HepG2 (cell line): ENCODE results near the gene RRAD. TPM values are rescaled to one million over a fixed set of nuclear protein-coding genes. Genes with fewer than 3 reads are reported as not detected.

Source experiments
- AGO1 ChIP-seq: fragments of 200-400 bp; formaldehyde crosslinking; IDR thresholded peaks from 2 replicates; pipeline ENCODE4 v1.6.1; 2017; ENCODE audit warnings: mild to moderate bottlenecking, low read depth, low read length, moderate library complexity; ENCODE audit not compliant: poor library complexity, severe bottlenecking
- BHLHE40 ChIP-seq: IDR thresholded peaks from 2 replicates; pipeline ENCODE4 v1.6.1; 2011; ENCODE audit warnings: low read length, improper control_type of control experiment
- JDP2 ChIP-seq: sonication (generic); formaldehyde crosslinking; IDR thresholded peaks from 2 replicates; pipeline ENCODE4 v1.8.1; 2022; ENCODE audit warnings: missing genetic modification reagents, borderline replicate concordance
- KDM5B ChIP-seq: sonication (generic); formaldehyde crosslinking; IDR thresholded peaks from 2 replicates; pipeline ENCODE4 v1.4.0; 2020; ENCODE audit warnings: missing genetic modification reagents, mild to moderate bottlenecking, borderline replicate concordance
- MYC ChIP-seq: sonication (generic); formaldehyde crosslinking; IDR thresholded peaks from 2 replicates; pipeline ENCODE4 v1.9.0; 2021; ENCODE audit warnings: missing genetic modification reagents, borderline replicate concordance
- MYPOP ChIP-seq: sonication (generic); formaldehyde crosslinking; IDR thresholded peaks from 2 replicates; pipeline ENCODE4 v1.8.1; 2023; ENCODE audit warnings: mild to moderate bottlenecking, moderate library complexity, missing genetic modification reagents
- NFE2 ChIP-seq: sonication (generic); formaldehyde crosslinking; IDR thresholded peaks from 2 replicates; pipeline ENCODE4 v1.4.0; 2020; ENCODE audit warnings: missing genetic modification reagents
- NKX3-1 ChIP-seq: sonication (generic); formaldehyde crosslinking; IDR thresholded peaks from 2 replicates; pipeline ENCODE4 v1.5.0; 2020; ENCODE audit warnings: missing genetic modification reagents
- PAXIP1 ChIP-seq: sonication (generic); formaldehyde crosslinking; conservative IDR thresholded peaks from 2 replicates; pipeline ENCODE4 v1.4.0; 2020; ENCODE audit warnings: mild to moderate bottlenecking, missing genetic modification reagents, moderate library complexity
- RBFOX2 ChIP-seq: fragments of 200-400 bp; formaldehyde crosslinking; IDR thresholded peaks from 2 replicates; pipeline ENCODE4 v1.6.1; 2017; ENCODE audit warnings: low read depth, mild to moderate bottlenecking, low read length
- SP140L ChIP-seq: sonication (generic); formaldehyde crosslinking; IDR thresholded peaks from 2 replicates; pipeline ENCODE4 v1.4.0; 2020; ENCODE audit warnings: missing genetic modification reagents, borderline replicate concordance
- TBX3 ChIP-seq: fragments of 450-650 bp; IDR thresholded peaks from 2 replicates; pipeline ENCODE4 v1.6.1; 2017; ENCODE audit warnings: antibody characterized with exemption, mild to moderate bottlenecking, inconsistent platforms, borderline replicate concordance
- TP53 ChIP-seq: sonication (generic); formaldehyde crosslinking; conservative IDR thresholded peaks from 2 replicates; pipeline ENCODE4 v1.4.0; 2020; ENCODE audit warnings: missing genetic modification reagents
- ZHX1 ChIP-seq: sonication (generic); formaldehyde crosslinking; IDR thresholded peaks from 2 replicates; pipeline ENCODE4 v1.8.1; 2022; ENCODE audit warnings: low read depth, mild to moderate bottlenecking, missing genetic modification reagents
- ZMAT3 ChIP-seq: sonication (generic); formaldehyde crosslinking; conservative IDR thresholded peaks from 2 replicates; pipeline ENCODE4 v1.7.0; 2021; ENCODE audit warnings: missing genetic modification reagents
- ZNF441 ChIP-seq: sonication (generic); formaldehyde crosslinking; IDR thresholded peaks from 2 replicates; pipeline ENCODE4 v1.7.0; 2021; ENCODE audit warnings: missing genetic modification reagents, borderline replicate concordance
- ZNF768 ChIP-seq: sonication (generic); formaldehyde crosslinking; IDR thresholded peaks from 2 replicates; pipeline ENCODE4 v1.4.0; 2020; ENCODE audit warnings: missing genetic modification reagents
- ZSCAN31 ChIP-seq: sonication (generic); formaldehyde crosslinking; IDR thresholded peaks from 2 replicates; pipeline ENCODE4 v1.5.0; 2020; ENCODE audit warnings: low read depth, mild to moderate bottlenecking, missing genetic modification reagents
- polyA plus RNA-seq, 8 experiments: library from polyadenylated mRNA; depleted of rRNA in 3 of 8; stranded (reverse) in 7 of 8; unstranded in 1 of 8; fragments of >200 nt; fragmentation: Illumina TruSeq in 4 of 8; extraction: Trizol in 4 of 8; gene quantifications; 2 replicates each; pipeline versions ENCODE4 v1.2.1 to v1.2.3, GENCODE V29; 2011 to 2016; ENCODE audit warnings: low read depth in 4 of 8, missing spikeins in 1 of 8, mixed read lengths in 1 of 8; ENCODE audit not compliant: insufficient read depth in 1 of 8
- total RNA-seq, 5 experiments: library from RNA; depleted of rRNA; stranded (reverse); fragments of >200 nt; fragmentation: Illumina TruSeq; extraction: Trizol; gene quantifications; 2 replicates each; pipeline ENCODE4 v1.2.3, GENCODE V29; 2016; ENCODE audit warnings: low read depth in 1 of 5
- TF ChIP-seq, protein P1 (sequence below): sonication (generic); formaldehyde crosslinking; IDR thresholded peaks from 2 replicates; pipeline ENCODE4 v1.5.0; 2020; ENCODE audit warnings: missing genetic modification reagents
- TF ChIP-seq, protein P2 (sequence below): sonication (generic); formaldehyde crosslinking; IDR thresholded peaks from 2 replicates; pipeline ENCODE4 v1.4.0; 2020; ENCODE audit warnings: low read depth, mild to moderate bottlenecking, missing genetic modification reagents

The RRAD gene
- total and polyA plus RNA-seq, 2 of the 13 experiments (the other 11 are each of a cell fraction or from before 2014, with no cell fraction given) = 0.80 to 1.1 TPM

DNA sequence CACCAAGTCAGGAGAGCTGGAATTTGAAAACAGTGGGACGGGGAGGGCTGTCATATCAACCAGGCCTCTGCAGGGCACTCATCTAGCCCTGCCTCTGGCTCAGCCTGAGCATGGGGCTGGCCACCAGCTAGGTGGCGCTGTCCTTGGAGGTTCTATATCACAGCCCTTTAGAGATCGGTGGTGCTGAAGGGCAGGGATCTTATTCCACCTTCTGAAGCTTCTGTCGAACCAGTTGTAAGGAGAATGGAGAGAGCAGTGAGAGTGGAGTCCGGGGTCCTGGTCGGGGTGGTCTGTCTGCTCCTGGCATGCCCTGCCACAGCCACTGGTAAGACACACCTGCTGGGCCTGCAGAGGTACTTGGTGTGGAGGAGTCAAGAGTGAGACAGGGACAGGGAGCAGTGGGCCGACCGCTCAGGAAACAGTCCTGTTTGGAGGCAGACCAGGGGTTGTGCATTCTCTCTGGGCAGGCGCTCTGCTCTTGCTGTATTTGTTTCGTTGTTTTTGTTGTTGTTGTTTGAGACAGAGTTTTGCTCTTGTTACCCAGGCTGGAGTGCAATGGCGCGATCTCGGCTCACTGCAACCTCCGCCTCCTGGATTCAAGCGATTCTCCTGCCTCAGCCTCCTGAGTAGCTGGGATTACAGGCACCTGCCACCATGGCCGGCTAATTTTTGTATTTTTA, 35.9 kb upstream of the RRAD start, which contains the start of gene CES3 (continued):
- TF ChIP-seq ZHX1 (CRISPR knock-in tag) (no peak), AGO1 (no peak), ZNF441 (peak; percentile 77; the same call in 1 of the 2 replicates), NFE2 (CRISPR knock-in tag) (no peak), ZSCAN31 (CRISPR knock-in tag) (no peak), MYPOP (CRISPR knock-in tag) (0 out of 2 replicates have a peak, but pooled peaks have one; percentile 40), BHLHE40 (no peak), ZNF768 (CRISPR knock-in tag) (0 out of 2 replicates have a peak, but pooled peaks have one; percentile 17), JDP2 (no peak), RBFOX2 (no peak), SP140L (CRISPR knock-in tag) (peak; percentile 72; the same call in 1 of the 2 replicates), TP53 (CRISPR knock-in tag) (no peak), MYC (CRISPR knock-in tag) (peak; percentile 54; the same call in 1 of the 2 replicates), KDM5B (peak; percentile 48; the same call in 1 of the 2 replicates), NKX3-1 (no peak), TBX3 (no peak), ZMAT3 (CRISPR knock-in tag) (no peak), PAXIP1 (CRISPR knock-in tag) (0 out of 2 replicates have a peak, but pooled peaks have one; percentile 15)
- TF ChIP-seq, protein P1, sequence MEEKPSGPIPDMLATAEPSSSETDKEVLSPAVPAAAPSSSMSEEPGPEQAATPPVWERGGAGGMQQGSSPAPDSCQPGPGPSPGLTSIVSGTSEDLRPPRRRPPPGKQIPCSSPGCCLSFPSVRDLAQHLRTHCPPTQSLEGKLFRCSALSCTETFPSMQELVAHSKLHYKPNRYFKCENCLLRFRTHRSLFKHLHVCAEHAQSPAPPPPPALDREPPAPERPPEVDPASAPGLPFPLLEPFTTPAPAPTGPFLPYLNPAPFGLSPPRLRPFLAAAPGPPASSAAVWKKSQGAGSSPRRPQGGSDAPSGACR = 0 out of 2 replicates have a peak, but pooled peaks have one; percentile 68
- TF ChIP-seq, protein P2, sequence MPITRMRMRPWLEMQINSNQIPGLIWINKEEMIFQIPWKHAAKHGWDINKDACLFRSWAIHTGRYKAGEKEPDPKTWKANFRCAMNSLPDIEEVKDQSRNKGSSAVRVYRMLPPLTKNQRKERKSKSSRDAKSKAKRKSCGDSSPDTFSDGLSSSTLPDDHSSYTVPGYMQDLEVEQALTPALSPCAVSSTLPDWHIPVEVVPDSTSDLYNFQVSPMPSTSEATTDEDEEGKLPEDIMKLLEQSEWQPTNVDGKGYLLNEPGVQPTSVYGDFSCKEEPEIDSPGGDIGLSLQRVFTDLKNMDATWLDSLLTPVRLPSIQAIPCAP (CRISPR knock-in tag) = no peak
